Measurements from ENCODE around the gene UBE2H. TPM values are rescaled to one million over a fixed set of nuclear protein-coding genes. Genes with fewer than 3 reads are reported as not detected.

UBE2H gene
- total and polyA plus RNA-seq, 4 donors: 11.9 to 84.2 (median 23.7) TPM

DNA sequence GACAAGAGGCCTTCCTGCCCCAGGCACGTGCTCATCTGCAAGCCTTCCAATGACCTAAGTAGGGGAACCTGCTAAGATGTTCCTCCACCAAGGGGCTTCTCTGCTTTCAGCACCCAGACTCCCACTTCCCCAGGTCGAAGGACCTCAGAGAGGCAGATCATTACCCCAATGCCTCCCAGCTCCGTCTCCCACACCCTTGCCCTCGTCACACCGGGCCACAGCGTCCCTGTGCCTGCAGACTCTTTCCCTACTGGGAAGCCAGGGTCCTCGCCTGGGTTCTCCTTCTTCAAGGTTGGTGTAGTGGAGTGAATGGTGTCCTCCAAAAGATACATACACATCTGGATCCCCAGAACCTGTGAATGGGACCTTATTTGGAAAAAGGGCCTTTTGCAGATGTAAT is 151.9 kb downstream of the UBE2H start:
- H3K9me3 ChIP-seq (ENCODE audit: control insufficient read depth in 4 of 4, low read length in 3 of 4): no peaks in the 10 kb centered on the region
- no peak overlapping the region for H3K27ac ChIP-seq (ENCODE audit: low read depth in 1 of 2, low read length in 2 of 2)
- no peak overlapping the region for H3K4me3 ChIP-seq (ENCODE audit: low read depth in 1 of 3, low read length in 3 of 3)
- no peaks in the 10 kb centered on the region for H3K36me3 ChIP-seq (ENCODE audit: control insufficient read depth in 4 of 4, insufficient read depth in 3 of 4, low read depth in 1 of 4, low read length in 3 of 4)
- 86% methylated on average over 7 of the region's 7 CpGs for WGBS
- DNase-seq (ENCODE audit: low spot score): no peak
- TF ChIP-seq FOXA2 (IDR thresholded peaks at IDR 0.05): no peak
- H3K9ac ChIP-seq (ENCODE audit: low read depth in 1 of 2, low read length in 2 of 2): no peak overlapping the region
- H3K27me3 ChIP-seq (ENCODE audit: control insufficient read depth in 4 of 4, insufficient read depth in 4 of 4, low read length in 3 of 4): no peaks in the 10 kb centered on the region
- H3K4me1 ChIP-seq (ENCODE audit: control insufficient read depth in 4 of 4, insufficient read depth in 4 of 4, low read length in 3 of 4): no peaks in the 10 kb centered on the region

DNA sequence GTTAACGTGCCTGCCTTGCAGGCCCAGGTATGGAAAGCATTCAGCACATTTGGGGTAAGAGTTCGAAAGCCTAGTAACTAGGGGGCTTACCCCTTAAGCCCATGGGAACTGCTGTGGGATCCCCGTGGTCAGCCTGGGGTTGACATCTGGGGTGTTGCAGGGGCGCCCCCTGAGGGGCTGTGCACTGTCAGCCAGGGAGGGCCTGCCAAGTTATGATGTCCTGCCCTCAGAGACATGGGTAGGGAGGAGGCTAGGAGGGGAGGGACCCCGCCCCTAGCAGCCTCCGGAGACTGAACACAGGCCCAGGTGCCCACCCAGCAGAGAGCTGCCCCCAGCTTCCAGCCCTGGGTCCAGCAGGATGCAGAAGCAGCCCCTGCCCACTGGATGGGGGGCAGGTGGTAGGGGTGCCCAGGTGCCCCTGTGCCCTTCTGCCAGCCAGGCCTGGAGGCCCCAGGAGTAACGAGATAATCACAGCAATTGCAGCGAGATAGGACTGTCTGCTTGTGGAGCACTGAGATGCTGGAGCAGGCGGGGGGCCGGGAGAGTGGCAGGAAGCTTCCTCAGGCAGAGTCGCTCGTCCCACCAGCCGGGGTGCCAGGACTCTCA is 153.3 kb downstream of the UBE2H start:
- Histone ChIP-seq H3K9ac (ENCODE audit: low read depth in 1 of 2, low read length in 2 of 2) (no peak overlapping the region), H3K36me3 (ENCODE audit: control insufficient read depth in 4 of 4, insufficient read depth in 3 of 4, low read depth in 1 of 4, low read length in 3 of 4) (no peaks in the 10 kb centered on the region), H3K4me1 (ENCODE audit: control insufficient read depth in 4 of 4, insufficient read depth in 4 of 4, low read length in 3 of 4) (no peaks in the 10 kb centered on the region), H3K27ac (ENCODE audit: low read depth in 1 of 2, low read length in 2 of 2) (no peak overlapping the region), H3K4me3 (ENCODE audit: low read depth in 1 of 3, low read length in 3 of 3) (no peak overlapping the region), H3K9me3 (ENCODE audit: control insufficient read depth in 4 of 4, low read length in 3 of 4) (no peaks in the 10 kb centered on the region), H3K27me3 (ENCODE audit: control insufficient read depth in 4 of 4, insufficient read depth in 4 of 4, low read length in 3 of 4) (no peaks in the 10 kb centered on the region)
- TF ChIP-seq RAD21 (IDR thresholded peaks at IDR 0.05) (no peak), YY1 (IDR thresholded peaks at IDR 0.05) (no peak)
- no peak for DNase-seq (ENCODE audit: low spot score)
- 83% methylated on average over 13 of the region's 13 CpGs for WGBS

DNA sequence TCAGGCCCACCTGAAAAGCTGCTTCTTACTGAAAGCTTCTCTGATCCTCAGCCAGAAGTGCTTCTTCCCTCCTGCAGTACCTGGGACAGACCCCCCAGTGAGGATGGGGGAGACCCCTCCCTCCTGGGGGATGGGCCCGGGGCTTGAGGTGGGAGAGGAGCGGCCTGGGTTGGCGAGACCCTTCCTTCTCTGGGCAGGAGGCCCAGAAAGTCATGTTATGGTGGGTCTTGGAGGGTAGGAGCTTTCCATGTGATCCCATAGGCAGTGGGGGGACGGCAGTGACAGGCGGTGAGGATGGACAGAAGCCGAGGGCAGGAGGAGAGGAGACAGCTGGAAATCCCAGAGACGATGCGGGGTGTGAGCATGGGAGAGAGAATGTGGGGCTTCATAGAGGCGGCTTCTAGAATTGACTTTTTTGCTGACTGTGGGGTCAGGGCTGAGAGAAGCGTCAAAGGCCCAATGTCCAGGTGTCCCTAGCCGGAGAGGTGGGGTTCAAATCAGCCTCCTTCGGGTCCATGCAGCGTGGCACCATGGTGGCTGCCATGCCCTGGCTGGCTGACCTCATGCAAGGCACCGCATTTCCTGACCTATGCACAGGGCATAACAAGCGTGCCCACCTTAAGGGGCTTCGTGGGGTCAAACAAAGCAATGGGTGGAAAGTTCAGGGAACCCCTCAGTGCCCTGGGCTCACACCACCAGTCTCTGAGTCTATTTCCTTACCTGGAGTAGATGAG is 154.0 kb downstream of the UBE2H start:
- WGBS: 93% methylated on average over 16 of the region's 16 CpGs
- no peak for DNase-seq (ENCODE audit: low spot score)
- H3K4me1 ChIP-seq (ENCODE audit: control insufficient read depth in 4 of 4, insufficient read depth in 4 of 4, low read length in 3 of 4): no peaks in the 10 kb centered on the region
- H3K27ac ChIP-seq (ENCODE audit: low read depth in 1 of 2, low read length in 2 of 2): no peak overlapping the region
- no peak overlapping the region for H3K4me3 ChIP-seq (ENCODE audit: low read depth in 1 of 3, low read length in 3 of 3)
- TF ChIP-seq NR2F2 (IDR thresholded peaks at IDR 0.05) (no peak), RXRA (IDR thresholded peaks at IDR 0.05) (no peak), FOXA2 (IDR thresholded peaks at IDR 0.05) (no peak), EGR1 (IDR thresholded peaks at IDR 0.05; ENCODE audit: low read depth in 2 of 2) (no peak), RAD21 (IDR thresholded peaks at IDR 0.05) (no peak), HNF4A (conservative IDR thresholded peaks at IDR 0.05) (no peak), GABPA (IDR thresholded peaks at IDR 0.05 in 1 of 2, conservative IDR thresholded peaks at IDR 0.05 in 1 of 2) (no peak), JUND (IDR thresholded peaks at IDR 0.05) (no peak), HNF4G (IDR thresholded peaks at IDR 0.05) (no peak), YY1 (IDR thresholded peaks at IDR 0.05) (no peak), TAF1 (conservative IDR thresholded peaks at IDR 0.05) (no peak), FOXA1 (IDR thresholded peaks at IDR 0.05) (no peak), SP1 (IDR thresholded peaks at IDR 0.05) (no peak)
- TF ChIP-seq, protein P1, sequence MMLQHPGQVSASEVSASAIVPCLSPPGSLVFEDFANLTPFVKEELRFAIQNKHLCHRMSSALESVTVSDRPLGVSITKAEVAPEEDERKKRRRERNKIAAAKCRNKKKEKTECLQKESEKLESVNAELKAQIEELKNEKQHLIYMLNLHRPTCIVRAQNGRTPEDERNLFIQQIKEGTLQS (IDR thresholded peaks at IDR 0.05): no peak
- TF ChIP-seq, protein P2, sequence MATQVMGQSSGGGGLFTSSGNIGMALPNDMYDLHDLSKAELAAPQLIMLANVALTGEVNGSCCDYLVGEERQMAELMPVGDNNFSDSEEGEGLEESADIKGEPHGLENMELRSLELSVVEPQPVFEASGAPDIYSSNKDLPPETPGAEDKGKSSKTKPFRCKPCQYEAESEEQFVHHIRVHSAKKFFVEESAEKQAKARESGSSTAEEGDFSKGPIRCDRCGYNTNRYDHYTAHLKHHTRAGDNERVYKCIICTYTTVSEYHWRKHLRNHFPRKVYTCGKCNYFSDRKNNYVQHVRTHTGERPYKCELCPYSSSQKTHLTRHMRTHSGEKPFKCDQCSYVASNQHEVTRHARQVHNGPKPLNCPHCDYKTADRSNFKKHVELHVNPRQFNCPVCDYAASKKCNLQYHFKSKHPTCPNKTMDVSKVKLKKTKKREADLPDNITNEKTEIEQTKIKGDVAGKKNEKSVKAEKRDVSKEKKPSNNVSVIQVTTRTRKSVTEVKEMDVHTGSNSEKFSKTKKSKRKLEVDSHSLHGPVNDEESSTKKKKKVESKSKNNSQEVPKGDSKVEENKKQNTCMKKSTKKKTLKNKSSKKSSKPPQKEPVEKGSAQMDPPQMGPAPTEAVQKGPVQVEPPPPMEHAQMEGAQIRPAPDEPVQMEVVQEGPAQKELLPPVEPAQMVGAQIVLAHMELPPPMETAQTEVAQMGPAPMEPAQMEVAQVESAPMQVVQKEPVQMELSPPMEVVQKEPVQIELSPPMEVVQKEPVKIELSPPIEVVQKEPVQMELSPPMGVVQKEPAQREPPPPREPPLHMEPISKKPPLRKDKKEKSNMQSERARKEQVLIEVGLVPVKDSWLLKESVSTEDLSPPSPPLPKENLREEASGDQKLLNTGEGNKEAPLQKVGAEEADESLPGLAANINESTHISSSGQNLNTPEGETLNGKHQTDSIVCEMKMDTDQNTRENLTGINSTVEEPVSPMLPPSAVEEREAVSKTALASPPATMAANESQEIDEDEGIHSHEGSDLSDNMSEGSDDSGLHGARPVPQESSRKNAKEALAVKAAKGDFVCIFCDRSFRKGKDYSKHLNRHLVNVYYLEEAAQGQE (IDR thresholded peaks at IDR 0.05): no peak
- TF ChIP-seq, protein P3, sequence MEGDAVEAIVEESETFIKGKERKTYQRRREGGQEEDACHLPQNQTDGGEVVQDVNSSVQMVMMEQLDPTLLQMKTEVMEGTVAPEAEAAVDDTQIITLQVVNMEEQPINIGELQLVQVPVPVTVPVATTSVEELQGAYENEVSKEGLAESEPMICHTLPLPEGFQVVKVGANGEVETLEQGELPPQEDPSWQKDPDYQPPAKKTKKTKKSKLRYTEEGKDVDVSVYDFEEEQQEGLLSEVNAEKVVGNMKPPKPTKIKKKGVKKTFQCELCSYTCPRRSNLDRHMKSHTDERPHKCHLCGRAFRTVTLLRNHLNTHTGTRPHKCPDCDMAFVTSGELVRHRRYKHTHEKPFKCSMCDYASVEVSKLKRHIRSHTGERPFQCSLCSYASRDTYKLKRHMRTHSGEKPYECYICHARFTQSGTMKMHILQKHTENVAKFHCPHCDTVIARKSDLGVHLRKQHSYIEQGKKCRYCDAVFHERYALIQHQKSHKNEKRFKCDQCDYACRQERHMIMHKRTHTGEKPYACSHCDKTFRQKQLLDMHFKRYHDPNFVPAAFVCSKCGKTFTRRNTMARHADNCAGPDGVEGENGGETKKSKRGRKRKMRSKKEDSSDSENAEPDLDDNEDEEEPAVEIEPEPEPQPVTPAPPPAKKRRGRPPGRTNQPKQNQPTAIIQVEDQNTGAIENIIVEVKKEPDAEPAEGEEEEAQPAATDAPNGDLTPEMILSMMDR (IDR thresholded peaks at IDR 0.05; ENCODE audit: low read depth, low read length, missing input control): no peak
- TF ChIP-seq, protein P4, sequence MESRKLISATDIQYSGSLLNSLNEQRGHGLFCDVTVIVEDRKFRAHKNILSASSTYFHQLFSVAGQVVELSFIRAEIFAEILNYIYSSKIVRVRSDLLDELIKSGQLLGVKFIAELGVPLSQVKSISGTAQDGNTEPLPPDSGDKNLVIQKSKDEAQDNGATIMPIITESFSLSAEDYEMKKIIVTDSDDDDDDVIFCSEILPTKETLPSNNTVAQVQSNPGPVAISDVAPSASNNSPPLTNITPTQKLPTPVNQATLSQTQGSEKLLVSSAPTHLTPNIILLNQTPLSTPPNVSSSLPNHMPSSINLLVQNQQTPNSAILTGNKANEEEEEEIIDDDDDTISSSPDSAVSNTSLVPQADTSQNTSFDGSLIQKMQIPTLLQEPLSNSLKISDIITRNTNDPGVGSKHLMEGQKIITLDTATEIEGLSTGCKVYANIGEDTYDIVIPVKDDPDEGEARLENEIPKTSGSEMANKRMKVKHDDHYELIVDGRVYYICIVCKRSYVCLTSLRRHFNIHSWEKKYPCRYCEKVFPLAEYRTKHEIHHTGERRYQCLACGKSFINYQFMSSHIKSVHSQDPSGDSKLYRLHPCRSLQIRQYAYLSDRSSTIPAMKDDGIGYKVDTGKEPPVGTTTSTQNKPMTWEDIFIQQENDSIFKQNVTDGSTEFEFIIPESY (IDR thresholded peaks at IDR 0.05): no peak
- TF ChIP-seq, protein P5, sequence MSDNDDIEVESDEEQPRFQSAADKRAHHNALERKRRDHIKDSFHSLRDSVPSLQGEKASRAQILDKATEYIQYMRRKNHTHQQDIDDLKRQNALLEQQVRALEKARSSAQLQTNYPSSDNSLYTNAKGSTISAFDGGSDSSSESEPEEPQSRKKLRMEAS (IDR thresholded peaks at IDR 0.05): no peak
- H3K9ac ChIP-seq (ENCODE audit: low read depth in 1 of 2, low read length in 2 of 2): no peak overlapping the region
- no peaks in the 10 kb centered on the region for H3K27me3 ChIP-seq (ENCODE audit: control insufficient read depth in 4 of 4, insufficient read depth in 4 of 4, low read length in 3 of 4)
- no peaks in the 10 kb centered on the region for H3K36me3 ChIP-seq (ENCODE audit: control insufficient read depth in 4 of 4, insufficient read depth in 3 of 4, low read depth in 1 of 4, low read length in 3 of 4)
- no peaks in the 10 kb centered on the region for H3K9me3 ChIP-seq (ENCODE audit: control insufficient read depth in 4 of 4, low read length in 3 of 4)
